UCSD-AML1 (cell line): ENCODE measurements around the gene FOXO3.

Source experiments
- DNase-seq: peaks from one replicate; lab custom pipeline; 2025; ENCODE audit not compliant: unreplicated experiment; lab: John Stamatoyannopoulos, UW

Gene FOXO3

GRCh38 chr6:108733706-108734265 lies 173.1 kb downstream of the FOXO3 start:
- DNase-seq = no peak
